GM21447 (cell line): ENCODE results near the gene UROS.

Experiments used
- ATAC-seq: cut with Tn5 transposase; IDR thresholded peaks from one replicate; pipeline ENCODE4 v1.9.1; 2021; ENCODE audit not compliant: unreplicated experiment

The UROS gene

DNA sequence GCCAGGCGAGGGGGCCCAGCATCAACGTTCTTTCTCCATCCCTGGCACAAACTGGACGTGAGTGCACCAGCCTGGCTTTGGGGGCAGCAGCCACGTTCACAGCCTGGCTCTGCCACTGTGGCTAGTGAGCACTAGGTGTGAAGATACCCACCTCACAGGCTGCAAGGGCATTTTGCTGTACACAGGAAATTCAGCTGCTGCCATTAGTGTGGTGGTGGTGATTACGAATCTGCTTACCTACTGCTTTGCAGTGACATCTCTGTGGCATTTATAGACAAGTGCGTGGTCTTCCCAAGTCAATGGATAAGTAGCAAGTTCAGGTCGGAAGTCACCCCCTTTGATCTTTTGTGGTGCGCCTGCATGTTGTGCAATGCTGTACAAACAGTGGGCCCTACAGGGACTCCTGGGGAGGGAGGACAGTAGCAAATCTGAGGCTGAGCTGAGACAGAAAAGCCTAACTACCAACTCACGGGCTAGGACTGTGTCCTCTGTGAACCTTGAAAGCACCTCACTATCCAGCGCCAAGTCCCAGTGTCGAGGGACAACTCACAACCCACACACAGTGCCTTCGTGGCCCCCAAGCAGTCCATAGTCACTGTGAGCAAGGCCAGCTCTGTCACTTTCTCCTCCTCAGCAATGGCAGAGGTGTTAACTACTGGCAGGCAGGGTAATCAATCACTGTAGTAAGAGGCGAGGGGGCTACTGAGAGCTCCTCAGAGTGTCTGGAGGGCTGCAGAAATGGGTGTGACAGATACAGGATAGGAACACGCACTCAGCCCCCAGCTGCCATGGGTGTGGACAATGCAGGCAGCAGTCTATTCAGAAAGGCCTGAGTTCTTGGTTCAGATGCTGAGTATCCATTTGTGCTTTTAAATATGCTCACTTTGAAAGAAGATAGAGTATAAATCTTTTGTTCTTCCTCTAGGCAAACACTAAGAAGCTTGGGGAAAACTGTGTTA, 30.4 kb downstream of the UROS start:
- no peak for ATAC-seq

DNA sequence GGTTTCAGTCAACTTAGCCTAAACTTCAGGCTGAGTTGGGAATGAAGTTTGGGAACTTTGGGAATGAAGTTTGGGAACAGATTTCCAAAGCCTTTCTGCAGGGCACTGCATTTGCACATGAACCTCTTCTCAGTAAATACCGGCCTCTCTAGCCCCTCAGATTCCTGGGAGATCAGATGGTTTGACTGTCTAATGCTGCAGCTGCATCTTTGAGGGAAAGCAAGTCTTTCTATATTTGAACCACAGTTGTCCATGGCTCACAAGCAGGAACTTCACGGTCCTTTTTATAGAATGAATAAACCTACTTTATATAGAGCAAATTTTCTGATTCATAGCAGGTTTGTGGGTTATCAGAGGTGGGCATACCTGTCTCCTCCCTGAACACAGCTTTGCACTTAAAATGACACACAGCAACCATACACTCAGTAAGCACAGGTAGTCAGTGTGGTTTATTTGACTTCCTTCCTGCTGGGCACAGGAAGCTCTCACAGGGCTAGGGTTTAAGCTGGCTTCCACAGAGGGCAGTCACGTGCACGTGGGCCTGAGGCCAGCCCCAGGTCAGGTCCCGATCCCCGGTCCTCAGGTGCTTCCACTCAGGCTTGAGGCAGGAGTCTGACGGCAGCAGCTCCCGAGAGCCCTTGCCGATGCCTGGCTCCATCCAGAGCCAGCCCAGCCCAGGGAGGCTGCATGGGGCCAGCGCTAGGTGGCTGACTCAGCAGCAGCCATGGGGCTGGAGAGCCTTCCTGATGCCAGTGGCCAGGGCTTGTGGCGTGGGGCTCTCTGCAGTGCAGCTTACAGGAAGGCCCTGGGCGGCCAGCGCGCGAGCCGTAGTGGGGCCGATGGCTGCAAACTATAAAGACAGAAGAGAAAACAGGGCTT, 34.7 kb downstream of the UROS start:
- ATAC-seq: no peak

DNA sequence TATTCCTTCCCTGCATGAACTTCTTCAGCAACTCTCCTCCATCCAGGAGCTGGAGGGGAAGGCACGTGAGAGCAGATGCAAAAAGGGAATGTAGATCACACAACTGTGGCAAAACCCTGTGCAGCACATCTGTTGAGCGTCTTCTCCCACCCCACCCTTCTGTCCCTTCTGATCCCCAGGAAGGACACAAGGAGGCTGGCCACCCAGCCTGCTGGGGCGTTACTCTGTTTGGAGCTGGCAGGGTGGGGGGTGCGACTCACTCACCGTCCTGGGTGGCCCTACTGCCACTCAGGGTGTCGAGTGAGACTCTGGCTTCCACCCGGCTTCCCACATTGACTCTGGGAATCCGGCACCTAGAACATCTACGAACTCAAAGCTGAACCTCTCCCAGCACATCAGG, 37.3 kb downstream of the UROS start:
- ATAC-seq: no peak

DNA sequence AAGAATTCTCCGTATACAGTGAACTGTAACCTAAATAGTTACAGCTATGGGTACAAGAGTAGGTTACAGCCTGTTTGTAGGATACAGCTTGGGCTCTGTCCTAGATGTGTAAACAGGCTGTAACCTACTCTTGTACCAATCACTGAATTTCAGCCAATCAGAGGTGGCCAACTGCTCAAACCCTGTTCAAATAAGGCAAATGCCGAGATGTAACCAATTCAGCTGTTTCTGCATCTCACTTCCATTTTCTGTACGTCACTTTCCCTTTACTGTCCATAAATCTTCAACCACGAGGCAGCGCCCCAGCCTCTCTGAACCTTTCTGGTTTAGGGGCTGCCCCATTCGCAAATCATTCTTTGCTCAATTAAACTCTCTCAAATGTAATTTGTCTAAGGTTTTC, 39.1 kb downstream of the UROS start:
- peak; percentile 87 for ATAC-seq

DNA sequence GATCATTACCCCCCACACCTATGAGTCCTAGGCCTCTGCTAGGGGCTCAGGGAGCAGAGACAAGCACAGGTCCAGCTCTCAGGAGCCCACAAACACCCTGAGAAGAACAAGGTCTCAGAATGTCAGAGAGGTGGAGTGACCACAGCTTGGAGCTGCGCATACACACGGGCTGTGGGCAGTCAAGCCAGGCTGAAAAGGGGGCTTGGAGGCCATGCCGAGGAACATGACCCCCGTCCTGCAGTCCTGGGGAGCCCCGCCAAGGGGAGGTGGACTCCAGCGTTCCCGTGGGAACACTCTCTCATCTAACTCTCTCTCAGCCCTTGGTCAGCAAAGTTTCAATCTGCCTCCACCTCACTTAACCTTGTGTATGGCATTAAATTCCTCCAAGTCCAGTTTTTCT, 39.6 kb downstream of the UROS start:
- no peak for ATAC-seq

DNA sequence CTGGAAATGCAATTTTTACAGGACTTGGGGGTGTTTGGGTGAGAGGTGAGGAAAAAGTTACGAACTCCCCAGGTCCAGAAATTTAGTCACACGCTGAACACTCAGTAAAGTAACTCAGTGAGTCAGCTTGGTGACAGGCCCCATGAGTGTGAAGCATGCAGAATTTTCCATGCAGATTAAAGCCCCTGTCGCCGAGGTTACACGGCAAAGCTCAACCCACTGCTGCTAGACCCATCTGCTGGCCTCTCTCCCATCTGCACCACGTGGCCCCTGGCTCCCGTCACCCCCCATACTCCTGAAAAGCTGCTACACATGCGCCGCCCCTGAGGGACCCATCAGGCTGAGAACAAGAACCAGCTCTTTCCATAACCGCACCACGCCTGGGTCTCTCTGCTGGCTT, 40.4 kb downstream of the UROS start:
- no peak for ATAC-seq

DNA sequence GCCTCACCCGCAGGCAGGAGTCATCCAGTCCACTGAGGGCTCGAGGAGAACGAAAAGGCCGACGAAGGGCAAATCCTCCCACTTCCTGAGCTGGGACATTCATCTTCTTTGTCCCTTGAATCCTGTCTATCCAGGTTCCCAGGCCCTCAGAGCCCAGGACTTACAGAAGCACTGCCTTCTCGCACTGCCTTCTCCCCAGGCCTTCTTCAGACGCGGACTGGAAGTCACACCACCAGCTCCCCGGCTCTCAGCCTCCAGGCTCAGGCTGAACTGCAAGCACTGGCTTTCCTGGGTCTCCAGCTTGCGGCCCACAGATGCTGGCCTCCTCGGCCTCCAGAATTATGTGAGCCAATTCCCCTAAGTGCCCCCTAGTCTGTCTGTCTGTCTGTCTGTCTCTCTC, 41.0 kb downstream of the UROS start:
- ATAC-seq: no peak

DNA sequence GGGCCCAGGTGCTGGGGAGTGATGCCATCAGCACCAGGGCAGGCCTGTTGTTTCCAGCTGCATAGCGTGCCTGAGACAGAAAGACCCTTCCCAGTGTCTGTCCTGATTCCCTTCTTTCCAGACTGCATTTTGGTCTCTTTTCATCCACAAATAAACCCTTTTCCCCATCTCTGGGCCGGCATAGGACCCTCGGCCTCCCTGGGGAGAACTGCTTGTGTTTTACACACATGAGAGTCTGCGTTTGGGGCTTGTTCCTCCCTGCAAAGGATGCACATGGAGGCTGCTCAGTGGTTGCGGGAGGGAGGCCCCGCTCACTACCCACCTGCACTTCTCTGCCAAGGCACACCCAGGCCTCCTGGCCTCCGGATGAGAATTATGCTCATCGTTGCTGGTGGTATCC, 41.7 kb downstream of the UROS start:
- ATAC-seq: no peak

DNA sequence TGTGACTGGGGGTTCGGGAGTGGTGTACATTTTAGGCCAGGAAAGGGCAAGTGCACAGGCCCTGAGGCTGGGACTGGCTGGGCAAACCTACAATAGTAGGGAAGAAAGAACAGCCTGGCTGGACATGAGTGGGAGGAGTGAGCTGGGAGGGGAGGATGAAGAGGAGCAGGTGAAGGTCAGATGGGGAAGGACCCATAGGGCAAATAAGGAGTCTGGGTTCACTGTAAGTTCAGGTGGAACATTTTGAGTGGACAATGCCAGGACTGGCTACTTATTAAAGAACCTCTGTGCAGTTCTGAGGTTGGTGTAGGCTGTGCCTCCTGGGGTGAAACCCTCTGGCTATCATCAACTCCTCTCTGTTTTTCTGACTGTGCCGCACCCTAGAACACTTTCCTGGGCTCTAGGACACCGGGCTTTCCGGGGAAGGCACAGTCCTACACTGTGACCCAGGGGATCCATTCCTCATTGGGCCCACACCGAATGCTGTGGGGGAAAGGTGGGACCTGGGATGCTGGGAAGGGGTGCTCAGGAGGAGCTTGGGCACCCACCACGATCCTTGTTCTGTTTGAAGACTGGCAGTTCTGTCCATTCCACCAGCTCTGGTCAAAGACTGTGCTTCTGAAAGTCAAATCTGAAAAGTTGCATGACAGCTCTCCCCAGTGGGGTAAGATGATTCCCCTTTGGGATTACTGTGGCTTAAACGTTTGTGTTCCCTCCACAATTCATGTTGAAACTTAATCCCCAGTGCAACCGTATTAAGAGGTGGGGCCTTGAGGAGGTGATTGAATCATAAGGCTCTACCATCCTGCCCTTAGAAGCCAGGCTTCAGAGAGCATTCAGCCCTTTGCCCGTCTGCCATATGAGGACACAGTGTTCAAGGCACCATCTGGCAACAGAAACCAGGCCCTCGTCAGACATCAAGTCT, 43.4 kb downstream of the UROS start:
- ATAC-seq: no peak

DNA sequence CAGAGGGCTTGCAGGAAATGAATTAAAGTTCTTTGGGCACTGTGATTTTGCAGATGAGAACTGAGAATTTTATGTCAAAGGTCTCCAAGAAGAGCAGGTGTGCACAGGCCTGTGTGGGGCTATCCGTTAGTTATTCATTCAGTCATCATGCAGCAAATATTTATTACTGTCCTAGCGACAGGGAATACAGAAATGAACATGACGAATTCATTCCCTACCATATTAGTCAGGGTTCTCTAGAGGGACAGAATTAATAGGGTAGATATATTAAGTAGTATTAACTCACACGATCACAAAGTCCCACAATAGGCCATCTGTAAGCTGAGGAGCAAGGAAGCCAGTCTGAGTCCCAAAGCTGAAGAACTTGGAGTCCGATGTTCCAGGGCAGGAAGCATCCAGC, 44.5 kb downstream of the UROS start:
- ATAC-seq: no peak

DNA sequence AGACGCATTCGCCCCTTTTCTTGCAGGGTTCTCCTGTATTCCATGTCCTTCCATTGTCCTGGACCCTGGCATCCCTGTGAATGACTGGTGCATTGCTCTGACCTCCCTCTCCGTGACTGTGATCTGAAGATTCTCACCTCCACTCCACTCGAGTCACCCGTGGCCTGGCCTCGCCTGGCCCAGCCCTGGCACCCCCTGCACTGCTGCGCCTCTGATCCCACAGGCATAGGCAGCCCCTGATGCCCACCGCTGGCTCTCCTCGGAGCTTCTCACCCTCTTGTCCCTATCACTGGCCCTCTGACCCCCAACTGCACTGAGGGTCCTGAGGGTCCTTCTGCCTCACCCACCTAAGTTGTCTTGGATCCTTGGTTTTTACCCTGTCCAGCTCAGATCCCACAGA, 45.3 kb downstream of the UROS start:
- no peak for ATAC-seq

DNA sequence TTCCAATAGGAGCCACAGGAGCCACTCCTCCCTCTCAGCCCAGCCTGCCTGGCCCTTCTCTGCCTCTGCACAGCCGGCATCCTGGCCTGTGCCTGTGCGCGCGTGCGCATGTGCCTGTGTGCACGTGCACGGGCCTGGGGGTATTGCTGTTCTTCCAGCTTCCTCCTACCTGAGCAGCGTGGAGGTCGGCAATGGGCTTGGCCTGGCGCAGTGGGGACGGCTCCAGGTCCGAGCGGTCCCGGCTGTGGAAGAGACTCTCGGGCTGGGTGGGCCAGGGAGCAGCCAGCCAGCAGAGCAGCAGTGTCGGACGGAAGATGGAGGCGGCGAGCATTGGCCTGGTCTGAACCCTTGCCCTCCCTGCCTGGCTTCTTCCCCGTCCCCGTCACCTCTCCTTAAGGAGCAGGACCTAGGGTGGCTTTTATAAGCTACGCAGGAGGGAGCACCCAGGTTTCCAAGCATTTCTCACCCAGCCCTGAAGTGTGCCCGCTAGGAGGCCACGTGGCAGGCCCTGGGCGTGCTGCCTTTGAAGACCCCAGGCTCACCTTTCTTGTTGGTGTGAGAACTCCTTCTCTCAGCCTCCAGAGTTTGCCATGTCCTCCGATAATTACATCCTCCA, 47.5 kb downstream of the UROS start, which contains the start of gene MMP21:
MMP21 (minus strand) TSS at position 331 of the 616 bp plus-strand sequence; CDS start at position 331, 0 bp downstream.
- no peak for ATAC-seq

DNA sequence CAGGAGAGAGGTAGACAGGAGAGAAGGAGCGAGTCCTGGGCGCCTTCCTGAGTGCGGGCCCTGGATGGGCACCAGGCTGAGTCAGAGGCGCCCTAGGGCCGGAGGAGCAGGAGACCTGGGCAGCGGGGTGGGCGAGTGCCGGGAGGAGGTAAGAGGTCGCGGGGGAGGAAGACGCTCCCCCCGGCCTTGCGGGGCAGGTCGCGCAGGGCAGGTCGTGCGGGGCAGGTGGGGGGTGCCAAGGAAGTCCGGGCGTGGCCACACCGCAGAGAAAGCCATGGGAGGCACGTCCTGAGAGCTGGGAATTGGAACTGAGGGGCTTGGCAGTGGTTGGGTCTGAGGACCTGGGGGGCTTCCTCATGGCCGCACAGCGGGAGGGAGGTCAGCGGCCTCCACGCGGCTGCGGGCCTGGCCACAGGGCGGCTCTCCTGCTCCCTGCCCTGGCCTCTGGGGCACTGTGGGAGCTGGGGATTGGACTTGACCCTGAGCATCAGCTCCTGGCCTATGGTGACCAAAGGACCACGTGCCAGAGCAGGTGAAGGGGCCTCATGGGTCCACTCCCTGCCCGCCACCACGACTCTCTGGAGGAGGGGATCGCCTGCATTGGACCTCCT, 48.4 kb downstream of the UROS start:
- ATAC-seq: no peak

DNA sequence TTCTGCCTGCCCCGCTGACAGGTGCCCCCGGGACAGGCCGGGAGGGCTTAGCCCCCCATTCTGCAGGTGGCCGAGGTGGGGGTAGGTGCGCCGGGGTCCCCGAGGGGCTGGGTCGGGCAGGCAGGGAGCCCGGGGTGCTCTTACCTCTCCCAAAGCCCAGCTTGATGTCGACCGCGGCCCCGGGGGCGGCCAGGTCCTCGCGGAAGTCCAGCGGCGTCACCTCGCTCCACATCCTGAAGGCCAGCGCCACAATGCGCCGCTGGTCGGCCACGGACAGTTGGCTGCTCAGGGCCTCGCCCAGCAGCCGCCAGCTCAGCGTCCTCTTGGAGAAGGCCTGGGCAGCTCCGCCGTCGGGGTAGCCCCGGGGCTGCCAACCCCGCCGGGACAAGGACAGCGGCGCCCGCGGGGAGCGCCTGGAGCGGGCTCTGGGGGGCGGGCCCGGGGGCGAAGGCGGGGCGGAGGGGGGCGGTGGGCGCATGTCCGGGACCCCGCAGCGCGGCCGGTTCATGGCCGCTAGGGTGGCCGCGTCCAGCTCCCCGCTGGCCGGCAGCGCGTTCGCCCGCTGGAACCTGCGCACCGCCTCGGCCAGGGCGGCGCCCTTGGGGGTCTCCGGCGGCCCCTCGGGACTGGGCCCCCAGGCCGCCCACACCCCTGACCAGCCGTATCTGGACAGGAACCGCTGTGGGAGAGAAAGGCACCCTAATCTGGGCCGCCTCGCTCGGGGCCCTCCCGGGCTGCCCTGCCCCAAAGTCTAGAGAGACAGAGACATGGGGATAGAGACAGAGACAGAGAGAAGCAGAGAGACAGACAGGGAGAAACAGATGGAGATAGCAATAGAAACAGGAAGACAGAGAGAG, 49.1 kb downstream of the UROS start:
- ATAC-seq: no peak

DNA sequence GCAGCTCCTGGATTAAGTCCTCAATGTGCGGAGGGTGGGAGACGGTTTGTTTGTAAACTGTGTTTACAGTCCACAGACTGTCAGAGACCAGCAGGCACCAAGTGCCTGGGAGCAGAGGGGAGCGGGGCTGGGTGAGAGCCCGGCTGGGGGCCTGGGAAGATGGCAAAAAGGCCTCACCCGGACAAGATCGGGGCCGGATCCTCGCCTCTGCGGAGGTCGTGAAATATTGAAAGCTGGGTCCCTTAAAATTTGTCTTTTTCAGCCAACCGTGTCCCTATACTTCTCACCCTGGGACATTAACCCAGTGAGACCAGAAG, 50.2 kb downstream of the UROS start:
- ATAC-seq: no peak

DNA sequence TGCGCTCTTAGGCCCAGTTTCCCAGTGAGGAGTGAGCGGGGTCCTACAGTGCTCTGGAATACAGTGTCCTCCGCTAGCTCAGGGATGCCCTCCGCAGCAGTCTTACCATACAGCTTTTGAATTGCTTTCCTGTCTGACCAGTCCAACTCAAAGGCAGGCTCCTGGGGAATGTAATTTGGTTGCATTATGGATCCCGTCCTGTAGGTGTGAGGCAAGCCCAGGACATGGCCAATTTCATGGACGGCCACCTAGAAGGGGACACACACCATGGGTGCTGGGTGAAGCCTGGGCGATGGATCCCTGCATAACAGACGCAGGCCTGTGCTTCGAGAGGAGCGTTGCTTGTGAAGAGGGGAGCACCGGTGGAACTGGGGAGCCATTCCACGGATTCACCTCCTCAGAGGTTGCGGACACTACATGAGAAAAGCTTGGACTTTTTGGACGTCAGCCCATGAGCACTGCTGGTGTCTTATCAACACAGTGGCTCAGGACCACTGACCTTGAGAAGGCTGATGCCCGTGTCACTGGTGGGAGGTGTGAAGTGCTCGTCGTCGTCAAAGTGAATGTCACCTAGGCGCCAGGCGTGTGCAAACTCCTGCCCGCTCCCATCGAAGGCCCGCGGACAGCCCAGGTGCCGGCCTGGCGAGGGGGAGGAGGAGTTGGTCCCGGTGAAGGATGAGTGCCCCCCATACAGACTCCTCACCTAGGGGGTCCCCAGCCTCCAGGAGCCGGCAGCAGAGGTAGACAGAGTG, 50.8 kb downstream of the UROS start:
- ATAC-seq: no peak

DNA sequence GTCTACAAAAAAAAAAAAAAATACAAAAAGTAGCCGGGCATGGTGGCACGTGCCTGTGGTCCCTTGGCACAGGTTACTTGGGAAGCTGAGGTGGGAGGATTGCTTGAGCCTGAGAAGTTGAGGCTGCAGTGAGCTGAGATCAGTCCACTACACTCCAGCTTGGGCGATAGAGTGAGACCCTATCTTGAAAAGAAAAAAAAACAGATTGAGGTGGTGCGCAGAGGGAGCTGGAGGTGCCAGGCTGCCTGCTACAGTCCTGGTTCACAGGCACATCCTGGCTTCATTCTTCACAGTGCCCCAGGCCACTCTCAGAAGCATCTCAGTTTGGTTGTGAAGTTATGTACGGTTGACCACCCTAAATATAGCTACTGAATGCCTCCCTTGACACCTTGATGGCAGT, 52.2 kb downstream of the UROS start:
- ATAC-seq: no peak

DNA sequence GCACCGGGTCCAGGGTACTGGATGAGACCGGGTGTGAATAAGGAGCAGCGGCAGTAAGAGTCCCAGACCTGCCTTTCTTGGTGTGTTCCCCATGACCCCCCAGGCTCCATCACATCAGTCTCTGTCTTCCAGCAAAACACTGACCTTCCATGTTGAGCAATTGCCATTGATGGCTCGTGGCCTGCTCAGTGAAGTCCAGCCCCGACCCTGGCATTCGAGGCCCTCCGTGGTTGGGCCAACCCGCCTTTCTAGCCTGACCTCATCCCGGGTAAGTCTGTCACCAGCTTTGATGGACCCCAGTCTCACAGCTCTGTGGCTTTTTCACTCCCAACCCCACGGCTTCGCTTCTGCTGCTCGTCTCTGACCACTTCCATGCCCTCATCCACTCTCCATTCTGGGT, 53.9 kb downstream of the UROS start:
- no peak for ATAC-seq
